ELF-1 (cell line): Measurements from ENCODE around the gene GSG1L.

Experiments used
- DNase-seq: peaks from one replicate; pipeline ENCODE4 v3.0.0-alpha.2; 2016; ENCODE audit warnings: low read depth, low spot score

The GSG1L gene

GRCh38 chr16:28019218-28019617 is 44.3 kb downstream of the GSG1L start:
- DNase-seq: no peak

DNA sequence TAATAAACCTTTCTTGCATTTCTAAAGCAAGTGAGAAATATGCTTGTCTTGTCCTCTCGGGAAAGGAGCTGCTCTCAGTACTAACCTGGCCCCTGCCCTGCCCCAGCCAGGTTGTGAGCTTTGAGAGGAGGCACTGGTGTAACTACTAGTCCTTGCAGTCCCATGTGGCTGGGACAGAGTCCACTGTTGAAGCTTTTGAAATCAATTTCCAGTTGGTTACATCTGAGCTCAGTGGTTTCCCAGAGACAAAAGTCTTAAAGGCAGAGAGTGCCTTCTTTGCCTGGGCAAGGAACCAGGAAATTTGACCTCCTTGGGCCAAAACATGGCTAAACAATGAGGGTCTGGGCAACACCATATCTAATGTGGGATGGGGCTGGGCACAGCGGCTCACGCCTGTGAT is 48.7 kb downstream of the GSG1L start:
- no peak for DNase-seq

DNA sequence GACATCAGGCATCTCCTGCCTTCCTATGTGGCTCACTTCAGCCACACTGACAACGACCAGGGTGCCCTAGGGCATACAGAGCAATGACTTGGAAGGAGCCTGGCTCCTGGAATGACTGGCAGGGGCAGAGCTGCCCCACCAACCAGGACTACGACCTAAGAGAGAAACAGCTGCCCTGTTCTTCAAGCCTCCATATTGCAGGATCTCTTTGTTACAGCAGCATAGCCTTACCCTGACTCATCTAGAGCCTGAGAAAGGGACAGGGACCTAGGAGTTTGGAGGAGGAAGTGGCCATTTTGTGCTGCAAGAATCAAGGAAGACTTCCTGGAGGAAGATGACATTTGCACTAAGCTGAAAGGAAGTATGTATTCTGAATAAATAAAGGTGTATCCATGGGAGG is 49.6 kb downstream of the GSG1L start:
- no peak for DNase-seq

DNA sequence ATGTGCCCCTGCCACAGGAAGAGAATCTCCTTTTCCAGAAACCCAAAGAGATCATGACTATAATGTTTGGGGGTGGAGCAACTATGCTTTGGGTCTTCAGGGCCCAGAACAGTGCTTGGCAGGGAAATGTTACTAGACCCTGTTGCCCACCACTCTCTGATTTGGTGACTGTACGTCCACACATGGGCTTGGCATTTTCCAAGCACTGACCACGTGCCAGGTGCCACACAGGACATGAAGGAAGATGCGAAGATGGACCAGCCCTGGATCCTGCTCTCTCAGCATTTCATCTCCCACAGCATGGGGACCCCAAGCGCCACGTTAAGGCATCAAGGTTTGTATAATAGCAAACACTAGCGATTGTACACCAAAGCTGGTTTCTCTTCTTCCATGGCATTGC is 50.1 kb downstream of the GSG1L start:
- DNase-seq: no peak

DNA sequence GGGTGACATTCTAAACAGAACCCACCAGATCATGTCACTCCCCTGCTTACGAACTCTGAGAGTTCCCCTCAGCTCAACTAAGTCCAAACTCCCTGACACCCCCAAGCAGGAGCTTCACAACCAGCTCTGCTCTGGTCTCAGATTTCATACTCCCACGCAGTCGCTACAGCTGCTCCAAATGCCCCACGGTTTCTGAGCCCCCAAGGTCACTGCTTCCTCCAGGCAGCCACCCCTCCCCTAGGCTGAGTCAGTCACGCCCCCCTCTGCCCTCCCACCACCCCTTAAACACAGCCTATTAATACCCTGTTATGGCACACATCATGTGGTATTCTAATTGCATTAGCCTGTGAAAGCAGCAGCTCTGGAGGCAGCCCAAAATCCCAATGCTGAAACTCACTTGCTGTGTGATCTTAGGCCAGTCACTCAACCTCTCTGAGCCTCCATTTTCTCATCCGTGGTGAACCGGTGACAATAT is 51.5 kb downstream of the GSG1L start:
- no peak for DNase-seq

- DNase-seq: no peak
Measured at GRCh38 chr16:28011223-28011622, 52.3 kb downstream of the GSG1L start.

DNA sequence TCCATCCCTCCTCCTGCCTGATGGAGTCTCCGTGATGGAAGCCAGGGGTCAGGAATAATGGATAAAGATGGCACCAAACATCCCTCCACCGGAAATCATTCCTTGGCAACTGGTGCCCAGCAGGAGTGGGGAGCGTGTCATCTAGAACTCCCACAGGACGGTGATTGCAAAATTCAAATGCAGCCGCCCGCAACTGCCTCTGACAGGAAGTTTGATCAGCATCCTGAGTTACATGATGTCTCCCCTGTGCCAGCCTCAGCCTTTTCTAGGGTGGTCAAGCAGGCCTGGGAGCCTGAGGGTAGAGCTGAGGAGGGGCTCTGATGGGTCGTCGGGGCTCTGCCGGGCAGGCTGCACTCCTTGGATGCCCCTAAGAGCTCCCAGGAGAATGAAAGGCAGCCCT is 52.8 kb downstream of the GSG1L start:
- DNase-seq: no peak

DNA sequence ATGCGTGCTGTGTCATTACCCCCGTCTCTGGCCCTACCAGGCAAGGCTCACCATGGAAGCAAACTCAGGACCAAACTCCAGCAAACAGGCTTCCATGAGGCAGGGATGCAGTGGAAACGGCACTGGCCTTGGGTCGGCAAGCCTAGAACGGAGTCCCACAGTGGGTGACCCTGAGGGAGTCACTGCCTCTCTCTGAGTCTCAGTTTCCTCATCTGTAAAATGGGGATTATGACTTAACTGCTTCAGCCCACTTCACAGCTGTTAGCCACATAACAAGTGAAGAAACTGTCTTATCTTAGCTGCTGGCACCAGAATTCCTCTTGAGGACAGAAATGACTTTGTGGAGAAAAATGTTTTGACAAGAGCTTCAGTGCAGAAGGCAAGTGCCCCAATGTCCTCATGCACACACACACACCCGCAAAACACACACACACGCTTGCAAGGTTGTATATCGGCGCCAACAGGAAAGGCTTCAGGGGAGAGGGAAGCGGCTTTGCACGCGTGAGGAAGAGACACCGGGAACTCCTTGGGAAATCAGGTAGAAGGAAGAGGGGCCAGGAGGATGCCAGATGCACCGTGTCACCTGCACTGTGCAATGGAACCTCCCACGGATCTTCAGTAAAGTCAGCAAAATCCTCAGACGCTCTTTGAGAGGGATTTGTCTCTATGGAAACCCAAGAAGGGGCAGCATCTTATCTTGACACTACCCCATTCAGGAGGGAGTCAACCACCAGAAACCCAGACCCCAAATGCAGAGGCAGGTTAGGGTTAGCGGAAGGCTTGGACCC is 53.7 kb downstream of the GSG1L start:
- no peak for DNase-seq

DNA sequence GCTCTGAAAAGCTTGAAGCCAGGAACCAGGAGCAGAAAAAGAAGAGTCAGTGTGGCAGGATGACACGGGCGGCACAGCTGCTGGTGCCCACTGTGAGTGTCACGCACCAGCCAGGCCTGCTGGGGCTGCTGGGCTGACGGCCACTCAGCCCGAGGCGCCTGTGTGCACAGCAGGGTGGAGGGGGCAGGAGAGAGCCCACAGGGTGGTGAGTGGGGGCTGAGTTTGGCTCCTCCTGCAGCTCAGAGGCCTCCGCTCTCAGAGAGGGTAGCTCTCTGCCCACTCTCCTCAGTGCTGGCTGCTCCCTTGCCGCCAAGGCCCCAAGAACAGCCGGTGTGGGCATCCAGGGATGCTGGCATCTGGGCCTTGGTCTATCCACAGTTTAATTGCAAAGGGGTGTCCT is 59.6 kb downstream of the GSG1L start:
- no peak for DNase-seq

DNA sequence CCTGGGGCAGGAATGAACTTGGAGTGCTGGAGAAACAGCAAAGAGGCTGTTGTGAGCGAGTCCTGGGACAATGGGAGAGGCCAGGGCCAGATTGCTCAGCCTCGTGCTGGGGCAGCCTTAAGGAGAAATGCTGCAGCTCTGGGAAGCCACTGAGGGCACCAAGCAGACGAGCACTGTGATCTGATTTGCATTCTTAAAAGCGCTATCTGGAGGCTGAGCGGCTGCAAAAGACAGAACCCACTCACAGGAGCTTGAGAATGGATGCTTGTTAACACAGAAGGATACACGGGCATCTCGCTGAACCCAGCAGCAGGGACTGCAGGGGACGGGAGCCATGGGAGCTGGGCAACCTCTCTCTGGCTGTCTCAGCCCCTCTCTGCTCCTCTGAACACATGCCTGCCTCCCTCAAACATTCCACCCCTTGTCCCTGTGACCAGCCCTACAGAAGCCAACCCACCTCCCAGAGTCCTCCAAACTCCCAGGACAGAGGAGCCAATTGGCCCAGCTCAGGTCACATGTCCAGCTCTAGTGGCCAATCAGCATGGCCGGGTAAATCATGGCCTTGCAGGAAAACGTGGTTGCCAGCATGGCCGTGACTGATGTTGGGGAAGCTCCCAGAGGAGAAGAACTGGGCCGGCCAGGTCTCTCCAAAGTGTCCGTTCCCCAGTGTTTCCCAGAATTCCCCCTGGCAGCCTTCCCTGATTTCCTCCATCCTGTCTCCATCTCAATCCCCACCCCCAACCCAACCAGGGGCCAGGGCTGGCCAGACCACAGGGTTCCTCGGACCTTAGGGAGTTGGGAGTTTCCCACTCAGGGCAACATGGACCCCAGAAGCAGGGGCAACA is 60.3 kb downstream of the GSG1L start:
- peak; percentile 16 for DNase-seq

- no peak for DNase-seq
Measured at GRCh38 chr16:28001642-28002041, 61.9 kb downstream of the GSG1L start.

GRCh38 chr16:28001184-28001583 is 62.3 kb downstream of the GSG1L start:
- no peak for DNase-seq

- no peak for DNase-seq
Measured at GRCh38 chr16:28000314-28001169, 63.0 kb downstream of the GSG1L start.

GRCh38 chr16:27999687-28000086 is 63.8 kb downstream of the GSG1L start:
- DNase-seq: no peak

DNA sequence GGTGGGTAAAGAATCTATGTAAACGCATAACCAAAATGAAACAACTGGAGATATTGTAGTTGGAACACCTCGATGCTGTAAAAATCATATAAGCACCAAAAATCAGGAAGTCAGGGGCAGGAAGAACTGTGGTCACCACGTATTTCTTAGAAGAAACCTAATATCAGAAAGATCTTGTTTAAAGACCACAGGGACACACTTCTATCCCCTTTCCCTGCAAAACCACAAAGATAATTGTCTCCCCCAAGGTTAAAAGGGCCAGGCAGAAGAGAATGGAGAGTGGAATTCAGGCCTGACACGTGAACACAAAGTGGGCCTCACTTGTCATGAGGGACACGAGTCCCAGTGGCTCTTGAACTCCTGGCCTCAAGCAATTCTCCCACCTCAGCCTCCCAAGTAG is 68.1 kb downstream of the GSG1L start:
- DNase-seq: no peak

- DNase-seq: no peak
Measured at GRCh38 chr16:27994686-27995085, 68.8 kb downstream of the GSG1L start.

DNA sequence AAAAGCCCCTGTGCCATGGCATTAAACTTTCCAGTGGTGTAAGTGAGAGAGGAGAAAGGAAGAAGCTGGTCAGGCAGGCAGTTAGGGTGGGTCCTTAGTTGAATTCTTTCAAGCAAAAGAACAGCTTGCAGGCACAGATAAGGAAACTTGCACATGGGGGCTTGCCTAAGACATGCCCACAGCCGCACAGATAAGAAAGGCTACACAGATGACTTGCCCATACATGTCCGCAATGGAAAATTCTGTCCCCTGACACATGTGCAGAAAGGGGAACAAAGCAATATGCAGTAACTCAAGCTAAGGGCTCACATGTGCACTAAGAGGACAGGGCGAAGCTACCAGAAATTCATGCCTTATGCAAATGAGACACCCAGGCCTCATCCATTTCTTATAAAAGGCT is 69.9 kb downstream of the GSG1L start:
- no peak for DNase-seq

GRCh38 chr16:27991876-27992275 is 71.6 kb downstream of the GSG1L start:
- no peak for DNase-seq

DNA sequence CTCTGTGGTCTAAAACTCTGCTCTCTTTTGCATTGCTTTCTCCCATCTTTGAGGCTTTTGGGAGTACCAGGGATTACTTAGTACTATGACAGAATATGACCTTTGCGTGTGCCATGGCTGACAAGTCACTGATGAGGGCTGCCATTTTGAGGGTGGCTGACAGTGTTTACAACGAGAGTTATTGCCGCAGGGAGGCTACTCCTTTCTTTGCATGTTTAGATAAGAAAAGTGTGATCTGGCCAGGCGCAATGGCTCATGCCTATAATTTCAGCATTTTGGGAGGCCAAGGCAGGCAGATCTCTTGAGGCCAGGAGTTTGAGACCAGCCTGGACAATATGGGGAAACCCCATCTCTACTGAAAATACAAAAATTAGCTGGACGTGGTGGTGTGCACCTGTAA is 77.5 kb downstream of the GSG1L start:
- DNase-seq: no peak

DNA sequence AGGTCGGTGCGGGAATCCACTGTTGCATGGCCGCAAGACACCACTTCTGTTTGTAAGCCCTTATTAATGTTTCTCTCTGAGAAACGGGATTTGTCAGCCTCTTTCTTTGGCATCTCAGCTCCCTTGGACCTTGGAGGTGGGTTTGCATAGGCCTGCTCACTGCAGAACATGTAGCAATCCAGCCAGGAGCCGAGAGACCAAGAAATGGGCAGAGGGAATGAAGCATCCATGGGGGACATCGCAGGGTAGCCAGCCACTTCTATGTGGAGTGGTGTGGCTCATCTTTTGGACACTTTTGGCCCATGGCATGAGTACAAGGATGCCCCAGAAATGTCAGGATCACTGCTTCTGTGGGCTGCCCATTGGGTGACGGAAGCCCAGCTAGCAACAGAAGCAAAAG is 79.4 kb downstream of the GSG1L start:
- DNase-seq: no peak

GRCh38 chr16:27983244-27983643 is 80.3 kb downstream of the GSG1L start:
- DNase-seq: no peak

- DNase-seq: no peak
Measured at GRCh38 chr16:27982184-27982583, 81.3 kb downstream of the GSG1L start.
